Activated CD4-positive, alpha-beta T cell treated with anti-CD3 and anti-CD28 coated beads for 4 hours (primary cell): ENCODE measurements around the gene CD226.
A peak's percentile ranks its signal among the peaks of the same experiment; 100 is the strongest.
"Not testable (repeated sequence)": the region's sequence is repeated elsewhere in the genome, so short reads cannot be mapped to it uniquely, and the experiment has no call there.

Experiments
- DNase-seq, 2 donors: peaks; one replicate each; pipeline ENCODE4 v3.0.0-alpha.2; 2020

CD226 gene

DNA sequence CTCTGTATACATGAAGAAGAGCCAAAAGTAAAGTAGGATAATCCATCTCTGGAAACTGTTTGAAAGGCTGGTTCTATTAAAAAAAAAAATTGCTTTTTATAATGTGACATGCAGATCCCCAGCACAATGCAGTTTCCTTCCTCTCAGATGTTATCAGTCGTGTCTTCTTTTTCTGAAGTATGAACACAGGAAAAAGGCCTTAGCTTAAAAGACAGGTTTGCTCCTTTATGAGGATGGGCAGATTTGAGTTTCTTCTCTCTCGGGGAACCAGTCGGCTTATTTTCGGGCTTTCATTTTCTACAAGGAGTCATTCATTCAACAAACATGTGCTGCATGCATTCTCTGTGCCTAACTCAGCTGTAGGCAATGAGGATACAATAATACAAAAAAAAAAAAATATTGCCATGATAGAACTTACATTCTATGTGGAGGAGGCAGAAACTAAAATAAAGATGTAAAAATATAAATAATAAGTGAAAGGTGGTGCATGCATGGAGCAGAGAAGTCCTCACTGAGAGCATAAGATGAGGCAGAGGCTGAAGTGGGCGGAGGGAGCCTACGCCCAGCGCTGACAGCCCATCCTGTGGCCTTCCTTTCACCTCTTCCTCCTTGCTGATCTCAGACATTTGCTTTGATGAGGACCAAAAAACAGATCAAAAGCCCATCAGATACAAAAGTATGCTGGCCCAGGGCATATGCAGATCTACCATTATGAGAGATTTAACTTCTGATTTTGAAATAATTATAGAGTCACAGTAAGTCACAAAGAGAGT, at the start of gene CD226:
TSS of gene CD226 (minus strand) at position 513 of the 773 bp plus-strand sequence. CDS start at position 46, 467 bp downstream.
- no peak for DNase-seq

DNA sequence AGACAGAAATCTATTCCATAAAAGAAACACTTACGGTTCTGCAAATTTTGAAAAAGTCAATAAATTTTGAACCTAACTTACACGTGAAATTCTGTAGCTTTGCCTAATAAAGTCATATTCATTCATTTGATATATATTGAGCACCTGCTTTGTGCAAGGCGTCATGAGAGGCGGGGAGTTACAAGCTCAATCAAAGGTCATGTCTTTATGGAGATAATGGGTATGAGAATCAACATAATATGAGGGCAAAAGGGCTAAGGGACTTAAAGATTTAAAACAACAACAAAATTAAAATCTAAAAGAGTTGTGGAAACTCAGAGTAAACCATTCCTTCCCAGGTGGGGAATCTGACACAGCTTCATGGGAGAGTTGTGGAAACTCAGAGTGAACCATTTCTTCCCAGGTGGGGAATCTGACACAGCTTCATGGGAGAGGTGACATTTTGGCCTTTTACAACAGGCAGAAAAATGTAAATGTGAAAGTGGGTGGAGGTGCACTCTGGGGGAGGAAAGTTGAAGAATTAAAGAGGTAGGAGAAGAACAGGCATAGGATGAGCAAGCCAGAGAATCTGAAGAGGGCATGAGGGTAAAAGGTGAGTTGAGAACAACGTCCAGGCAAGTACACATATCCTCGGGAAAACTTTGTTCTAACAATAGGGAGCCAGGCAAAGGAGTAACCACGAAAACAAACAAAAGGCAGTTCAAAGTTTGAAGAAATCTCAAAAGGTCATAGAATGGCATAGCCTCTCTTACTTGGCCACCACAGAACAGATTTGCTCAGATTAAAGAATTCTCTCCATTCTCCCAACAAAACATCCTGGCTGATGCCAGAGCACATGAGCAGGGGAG, 49.5 kb upstream of the CD226 start:
- no peak for DNase-seq

DNA sequence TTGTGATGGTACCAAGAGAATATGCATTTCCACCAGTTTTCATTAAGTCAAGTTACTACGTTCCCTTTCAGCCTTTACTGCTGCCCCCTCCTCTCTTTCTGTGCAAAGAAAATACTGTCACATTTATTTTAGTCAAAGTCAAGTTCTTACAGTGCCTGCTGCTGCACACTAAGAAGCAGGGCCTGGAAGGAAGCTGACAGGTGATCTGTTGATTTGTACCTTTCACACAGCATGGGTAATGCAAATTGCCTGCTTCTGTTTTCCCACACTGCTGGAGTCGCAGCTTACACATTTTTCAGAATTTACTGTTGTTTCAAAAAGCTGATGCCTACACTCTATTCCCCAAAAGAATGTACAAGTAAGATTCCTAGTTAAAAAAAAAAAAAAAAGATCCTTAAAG, 48.7 kb upstream of the CD226 start:
- no peak for DNase-seq

DNA sequence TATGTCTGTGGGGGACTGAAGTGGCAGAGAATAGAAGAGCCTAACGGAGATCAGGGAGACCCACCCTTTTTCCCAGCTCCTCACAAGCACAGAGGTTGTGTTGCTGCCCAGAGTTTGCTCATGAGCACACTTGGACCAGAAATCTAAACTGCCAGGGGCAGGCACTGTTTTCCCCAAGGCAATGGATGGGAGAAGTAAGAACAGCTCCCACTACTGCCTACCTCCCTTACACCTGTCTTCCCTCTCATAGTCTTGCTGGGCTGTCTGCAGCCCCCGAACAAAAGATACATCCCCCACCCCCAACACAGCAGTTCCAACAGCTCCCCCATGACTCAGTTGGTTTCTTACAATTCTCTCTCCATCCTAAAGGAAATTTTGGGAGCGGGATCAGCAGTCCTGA, 48.1 kb upstream of the CD226 start:
- no peak for DNase-seq

DNA sequence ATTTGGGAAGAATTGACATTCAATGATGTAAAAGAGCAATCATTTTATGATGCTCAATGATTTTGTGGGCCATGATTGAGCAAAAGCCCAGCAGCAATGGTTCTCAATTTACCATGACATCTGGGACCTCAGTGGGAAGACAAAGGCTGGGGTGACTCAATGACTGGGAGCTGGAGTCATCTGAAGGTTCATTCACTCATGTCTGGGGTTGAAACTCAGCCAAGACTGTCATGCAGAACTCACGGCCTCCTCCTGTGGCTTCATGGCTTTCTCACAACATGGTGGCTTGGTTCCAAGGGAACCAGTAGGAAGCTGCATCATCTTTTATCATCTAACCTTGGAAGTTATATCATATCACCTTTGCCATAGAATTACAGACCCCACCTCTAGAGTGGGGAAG, 45.1 kb upstream of the CD226 start:
- no peak for DNase-seq

DNA sequence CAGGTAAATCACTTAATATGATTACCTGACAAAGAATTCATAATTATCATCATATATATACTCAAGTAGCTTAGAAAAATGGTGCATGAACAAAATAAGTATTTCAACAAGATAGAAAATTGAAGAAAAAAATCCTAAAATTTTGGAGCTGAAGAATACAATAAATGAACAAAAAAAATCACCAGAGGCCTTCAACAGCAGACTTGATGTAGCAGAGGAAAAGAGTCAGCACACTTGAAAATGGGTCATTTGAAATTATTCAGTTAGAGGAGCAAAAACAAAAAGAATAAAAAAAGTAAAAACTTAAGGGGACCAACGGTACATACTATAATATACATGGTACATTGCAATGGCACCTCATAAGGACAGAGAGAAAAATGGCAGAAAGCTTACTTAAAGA, 40.2 kb upstream of the CD226 start:
- no peak for DNase-seq

DNA sequence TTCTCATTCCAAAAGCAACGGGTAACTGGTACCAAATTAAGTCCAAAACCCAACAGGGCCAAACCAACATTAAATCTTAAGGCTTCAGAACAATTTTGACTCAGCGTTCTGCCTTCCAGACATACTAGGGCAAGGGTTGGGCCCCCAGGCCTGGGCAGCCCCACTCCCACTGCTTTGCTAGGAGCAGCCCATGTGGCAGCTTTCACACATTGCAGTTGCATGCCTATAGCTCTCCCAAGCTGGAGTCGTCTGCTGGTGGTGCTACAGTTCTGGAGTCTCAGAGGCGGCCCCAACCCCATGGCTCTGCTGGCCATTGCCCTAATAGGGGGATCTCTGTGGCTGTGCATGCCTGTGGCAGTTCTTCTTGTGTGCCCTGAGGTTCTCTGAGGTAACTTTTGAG, 37.6 kb upstream of the CD226 start:
- no peak for DNase-seq

DNA sequence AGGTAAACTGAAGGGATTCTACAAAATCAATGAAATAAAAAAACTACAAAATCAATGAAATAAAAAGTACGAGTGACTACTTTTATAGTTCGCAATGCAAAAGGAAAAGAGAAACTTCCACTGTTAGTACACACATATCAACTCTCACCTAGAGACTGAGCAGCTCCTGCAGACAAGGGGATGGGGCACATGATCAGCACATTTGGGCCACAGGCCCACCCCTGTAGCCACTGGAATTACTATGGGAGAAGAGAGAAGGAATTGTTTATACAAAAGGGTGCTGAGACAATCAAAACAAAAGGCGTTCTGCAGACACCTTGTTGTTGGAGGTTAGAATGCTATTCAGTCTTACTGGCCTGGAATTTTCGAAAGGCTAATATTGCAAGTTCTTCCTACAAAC, 34.7 kb upstream of the CD226 start:
- DNase-seq = no peak

DNA sequence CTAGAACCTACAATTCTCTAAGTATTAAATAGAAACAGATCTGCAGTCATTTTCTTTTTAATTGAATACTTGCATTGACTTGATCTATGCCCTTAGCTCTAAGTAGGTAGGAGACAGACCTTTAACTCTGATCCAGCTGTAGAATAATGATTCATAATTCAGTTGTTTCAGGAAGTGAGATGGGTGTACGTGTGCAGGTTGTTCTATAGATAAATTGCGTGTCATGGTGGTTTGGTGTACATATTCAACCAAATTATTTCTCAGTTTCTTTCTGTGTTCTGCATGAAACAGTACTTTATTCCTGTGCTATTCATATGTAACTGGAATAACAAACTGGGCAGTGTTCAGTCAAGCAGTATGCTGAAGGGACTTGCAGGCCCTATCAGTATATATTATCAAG, 34.3 kb upstream of the CD226 start:
- DNase-seq = no peak

DNA sequence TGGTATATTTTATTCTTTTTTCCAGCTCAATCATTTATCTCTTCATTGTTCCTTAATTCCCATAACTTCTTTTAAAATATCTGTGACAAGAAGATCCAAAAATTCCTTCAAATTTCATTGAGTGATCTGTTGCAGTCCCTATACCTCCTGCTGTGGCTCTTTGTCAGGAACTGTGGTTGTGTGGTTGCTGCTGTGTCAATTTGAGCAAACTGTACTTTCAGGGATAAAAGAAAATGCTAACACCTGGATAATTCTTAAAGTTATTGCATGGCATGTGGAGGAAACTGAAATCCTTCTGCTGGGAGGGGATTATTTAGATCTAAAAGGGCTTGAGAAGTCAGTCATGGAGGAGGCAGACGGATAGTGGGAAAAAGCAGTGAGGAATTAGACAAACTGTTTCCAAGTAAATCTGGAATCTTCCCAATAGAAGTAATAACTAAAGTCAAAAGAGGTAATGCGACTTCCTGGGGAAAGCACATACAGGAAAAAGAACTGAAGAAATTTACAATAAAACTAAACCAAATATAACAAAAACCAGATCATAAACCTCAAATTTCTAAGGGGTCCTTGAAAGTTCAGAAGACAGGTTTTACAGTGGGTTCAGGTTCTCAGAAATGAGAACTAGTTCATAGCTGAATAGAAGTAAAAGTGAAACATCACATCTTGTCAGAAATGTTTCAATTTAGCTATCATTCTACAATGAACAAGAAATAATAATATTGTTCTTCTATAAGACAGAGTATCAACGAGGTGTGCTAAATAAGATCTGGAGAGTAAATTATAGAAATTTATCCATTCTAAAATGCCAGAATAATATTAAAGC, 33.5 kb upstream of the CD226 start:
- DNase-seq = no peak

DNA sequence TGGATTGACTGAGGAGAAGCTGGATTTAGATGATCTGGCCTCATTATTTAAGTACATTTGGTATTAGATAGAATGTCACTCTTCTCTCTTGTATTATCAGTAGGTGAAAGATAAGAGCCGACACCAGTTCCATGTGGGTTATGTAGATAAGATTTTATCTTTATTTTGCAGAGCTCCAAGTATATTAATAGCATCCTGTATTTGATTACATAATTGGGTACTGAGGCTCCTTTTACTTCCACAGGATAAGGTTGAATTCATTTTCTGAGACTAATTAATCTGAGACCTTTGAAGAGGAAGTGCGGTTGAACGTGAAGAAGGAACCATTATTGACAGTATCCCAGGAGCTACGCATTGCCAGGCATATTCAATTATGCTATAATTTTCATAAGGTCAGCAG, 32.8 kb upstream of the CD226 start:
- no peak for DNase-seq

DNA sequence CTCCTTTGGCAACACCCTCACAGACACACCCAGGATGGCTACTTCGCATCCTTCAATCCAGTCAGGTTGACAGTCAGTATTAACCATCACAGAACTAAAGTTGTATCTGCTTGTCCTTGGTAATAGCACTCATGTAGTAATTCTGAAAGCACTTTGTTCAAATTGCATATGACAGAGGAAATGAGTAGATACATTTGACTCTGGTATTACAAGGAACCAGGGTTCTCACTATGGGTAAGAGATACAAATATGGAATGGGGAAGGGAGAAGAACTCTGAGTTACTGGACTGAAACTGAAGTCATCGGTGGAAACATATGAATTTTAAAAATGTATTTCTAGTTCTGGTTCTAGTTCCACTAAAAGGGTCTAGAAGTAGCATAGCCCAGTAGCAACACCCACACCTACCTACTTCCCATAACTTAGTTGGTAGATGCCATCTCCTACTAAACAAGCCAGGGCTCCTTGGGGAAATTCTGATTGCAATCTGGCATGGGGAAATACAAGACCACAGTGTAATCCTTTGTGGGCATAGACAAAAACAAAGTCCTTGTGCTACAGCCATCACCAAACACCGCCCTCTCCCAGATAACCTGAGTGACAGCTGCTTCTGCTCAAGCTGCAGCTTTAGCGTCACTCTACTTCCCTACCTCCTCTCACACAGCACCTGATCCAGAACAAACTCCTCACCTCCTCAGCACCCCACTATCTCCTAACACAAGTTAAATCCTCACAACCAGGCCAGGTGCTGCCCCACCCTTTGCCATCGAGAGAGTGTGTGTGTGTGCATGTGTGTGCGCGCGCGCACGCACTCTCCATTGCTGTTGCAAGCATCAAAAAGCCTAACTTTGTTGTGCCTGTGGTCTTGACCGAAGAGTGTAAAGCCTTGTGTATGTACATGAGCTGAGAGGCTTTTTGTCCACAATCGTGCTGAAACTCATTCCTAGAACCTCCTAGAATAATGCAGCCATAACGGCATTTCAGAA, 31.4 kb upstream of the CD226 start:
- DNase-seq = no peak

DNA sequence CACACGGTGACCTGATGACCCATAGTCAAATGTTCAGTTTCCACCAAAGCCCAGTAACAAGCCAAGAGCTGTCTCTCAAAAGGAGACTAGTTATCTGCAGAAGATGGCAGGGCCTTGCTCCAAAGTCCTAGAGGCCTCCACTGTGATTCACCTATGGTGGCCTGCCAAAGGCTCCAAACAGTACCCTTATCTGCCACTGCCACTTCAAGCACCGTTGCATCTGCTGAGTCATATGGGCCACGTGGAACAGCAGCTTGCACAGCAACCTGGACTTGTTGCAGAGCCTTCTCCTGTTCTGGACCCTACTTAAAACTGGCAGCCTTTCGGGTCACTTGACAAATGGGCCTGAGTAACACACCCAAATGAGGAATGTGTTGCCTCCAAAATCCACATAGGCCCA, 27.6 kb upstream of the CD226 start:
- not testable (repeated sequence) for DNase-seq

DNA sequence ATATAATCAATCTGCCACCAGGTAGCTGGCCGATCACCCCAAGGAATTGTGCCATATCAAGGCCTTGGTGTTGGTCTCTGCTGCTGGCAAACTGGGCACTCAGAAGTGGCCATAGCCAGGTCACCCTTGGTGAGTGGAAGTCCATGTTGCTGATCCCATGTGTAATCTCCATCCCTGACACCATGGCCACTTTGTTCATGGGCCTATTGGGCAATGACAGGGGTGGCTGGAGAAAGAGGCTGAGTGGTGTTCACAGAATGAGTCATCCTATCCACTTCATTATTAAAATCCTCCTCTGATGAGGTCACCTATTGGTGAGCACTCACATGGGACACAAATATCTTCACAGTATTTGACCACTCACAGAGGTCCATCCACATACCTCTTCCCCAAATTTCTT, 26.7 kb upstream of the CD226 start:
- DNase-seq = no peak

DNA sequence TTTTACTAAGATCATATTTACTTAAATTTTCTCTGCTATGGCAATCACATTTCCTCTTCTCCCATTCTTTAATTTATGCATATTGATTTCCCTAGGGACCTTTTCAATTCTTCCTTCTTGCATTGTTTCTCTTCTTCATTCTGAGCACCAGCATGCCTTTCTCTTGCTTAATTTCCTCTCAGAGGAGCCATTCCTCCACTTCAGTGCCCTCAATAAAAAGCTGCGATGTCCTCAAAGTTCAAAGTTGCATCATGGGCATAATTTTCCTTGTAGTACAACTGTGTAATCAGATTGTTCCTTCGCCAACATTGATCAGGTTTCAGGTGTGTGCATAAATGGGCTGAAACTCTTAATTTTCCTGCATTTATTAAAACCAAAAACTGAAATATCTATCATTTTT, 21.8 kb upstream of the CD226 start:
- DNase-seq = no peak

DNA sequence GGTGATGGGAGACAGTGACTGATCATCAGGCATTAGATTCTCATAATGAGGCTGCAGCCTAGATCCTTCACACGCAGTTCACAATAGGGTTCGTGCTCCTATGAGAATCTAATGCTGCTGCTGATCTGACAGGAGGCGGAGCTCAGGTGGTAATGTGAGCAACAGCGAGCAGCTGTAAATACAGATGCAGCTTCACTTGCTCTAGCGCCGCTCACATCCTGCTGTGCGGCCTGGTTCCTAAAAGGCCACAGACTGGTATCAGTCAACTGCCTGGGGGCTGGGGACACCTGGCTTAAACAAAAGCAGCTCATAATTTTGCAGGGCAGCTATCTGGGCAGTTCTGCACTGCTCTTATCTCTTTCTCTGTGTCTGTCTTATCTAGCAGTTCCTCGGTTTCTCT, 20.4 kb upstream of the CD226 start:
- DNase-seq = peak in 1 of 2 donors; percentile 32

DNA sequence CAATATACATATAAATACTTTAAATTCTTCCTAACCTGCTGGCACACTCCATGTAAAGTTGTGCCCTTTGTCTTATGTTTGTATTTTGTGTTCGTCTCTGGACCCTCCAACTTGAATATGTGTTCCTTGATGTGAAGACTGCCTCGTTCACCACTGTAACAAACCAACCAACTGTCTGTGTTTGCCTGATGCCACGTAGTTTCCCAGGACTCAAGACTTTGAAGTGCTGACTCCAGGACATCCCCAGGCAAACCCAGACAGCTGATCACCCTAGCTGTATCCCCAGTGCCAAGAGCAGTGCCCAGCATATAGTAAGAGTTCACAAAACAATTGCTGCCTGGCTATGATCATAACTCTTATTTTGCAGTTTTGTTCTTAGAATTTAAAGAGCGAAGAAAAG, 15.5 kb upstream of the CD226 start:
- no peak for DNase-seq

DNA sequence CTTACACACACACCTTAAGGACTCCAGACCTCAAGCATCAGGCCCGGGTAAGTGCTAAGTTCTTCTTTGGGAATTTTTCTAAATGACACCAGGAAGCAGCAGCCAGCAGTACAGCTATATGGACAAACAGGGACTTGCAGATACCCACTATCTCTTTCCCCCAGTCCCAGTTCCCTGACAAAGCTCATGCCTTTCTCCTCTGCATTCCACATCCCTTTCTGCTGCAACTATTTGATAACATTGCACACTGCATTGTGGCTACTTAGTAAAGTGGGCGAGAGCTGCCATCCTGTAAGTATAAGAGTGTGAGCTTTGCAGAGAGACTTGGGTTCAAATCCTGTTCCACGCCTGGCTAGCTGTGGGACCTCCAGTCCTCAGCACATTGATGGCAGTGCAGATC, 14.0 kb upstream of the CD226 start:
- DNase-seq = no peak

DNA sequence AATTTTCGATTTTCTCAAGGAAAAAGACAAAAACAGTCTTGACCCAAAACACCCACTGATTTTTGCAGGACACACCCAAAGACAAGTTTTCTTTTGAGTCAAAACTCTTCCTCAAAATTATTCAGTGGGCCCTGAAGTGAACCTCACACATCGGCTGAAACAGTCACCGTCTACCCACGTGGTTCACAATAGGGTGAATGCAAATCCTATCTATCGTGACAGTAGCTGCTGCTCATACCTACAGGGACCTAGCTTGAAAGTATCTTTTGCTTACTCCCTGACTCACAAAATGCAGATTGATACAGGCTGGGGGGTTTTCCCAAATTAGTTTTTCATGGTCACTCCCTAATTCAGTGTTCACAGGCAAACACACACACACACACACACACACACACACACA, 10.7 kb upstream of the CD226 start:
- DNase-seq = peak in 1 of 2 donors; percentile 40

DNA sequence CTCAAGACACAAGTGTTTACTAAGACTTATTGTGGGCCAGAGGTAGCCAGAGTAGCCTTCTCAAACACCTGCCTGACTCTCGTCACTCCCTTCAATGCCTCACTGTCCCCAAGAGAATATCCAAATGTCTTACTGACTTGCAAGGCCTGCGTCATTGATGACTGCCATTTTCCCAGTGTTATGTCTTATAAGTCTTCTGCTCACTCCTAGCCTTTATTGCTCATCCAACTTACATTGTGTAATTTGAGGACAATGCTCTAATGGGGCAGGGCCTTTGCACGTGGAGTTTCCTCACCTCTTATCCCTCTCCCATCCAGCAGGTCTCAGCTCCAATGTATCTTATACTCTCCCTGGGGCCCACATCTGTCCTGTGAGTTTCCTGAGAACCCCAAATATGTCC, 10.1 kb upstream of the CD226 start:
- DNase-seq = no peak

DNA sequence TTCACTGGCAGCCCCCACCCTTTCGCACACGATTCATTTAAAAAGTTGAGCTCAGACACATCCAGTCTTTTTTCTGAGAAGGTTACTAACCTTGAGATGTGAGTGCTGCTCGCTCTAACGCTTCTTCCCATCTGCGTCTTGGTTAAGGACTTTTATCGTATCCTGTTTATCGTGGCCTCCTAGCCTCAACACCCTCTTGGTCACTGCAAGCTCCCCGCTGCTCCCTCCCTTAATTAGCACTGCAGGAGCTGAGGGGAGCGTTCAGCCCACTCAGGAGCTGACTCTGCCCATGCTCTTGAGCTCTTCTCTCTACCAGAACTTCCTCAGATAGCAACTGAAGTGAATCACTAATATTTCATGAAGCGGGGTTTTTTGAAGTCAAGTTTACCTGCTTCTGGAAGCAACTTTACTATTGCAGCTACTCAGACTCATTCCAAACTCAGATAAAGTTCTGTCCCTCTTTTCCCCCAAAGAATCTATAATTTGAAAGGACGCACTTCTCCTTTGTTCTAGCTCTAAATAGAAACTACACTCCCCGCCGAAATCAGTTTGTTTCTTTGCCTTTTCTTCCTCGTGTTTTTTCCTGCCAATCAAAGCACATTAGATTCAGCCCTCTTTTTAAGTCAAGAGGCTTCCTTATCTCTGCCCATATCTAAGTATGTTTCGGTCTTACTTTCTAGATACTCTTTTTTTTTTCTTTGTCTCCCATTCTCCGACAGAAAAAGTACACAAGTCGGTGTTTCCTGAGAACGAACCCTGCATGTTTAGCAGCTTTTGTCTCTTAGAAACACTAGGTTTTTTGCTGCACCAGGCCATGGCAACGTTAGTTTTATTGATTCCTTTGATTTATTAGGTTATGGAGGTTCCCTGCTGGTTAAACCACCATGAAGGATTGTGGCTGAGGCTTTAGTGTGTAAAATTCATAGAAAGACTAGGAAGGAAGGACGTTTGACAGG, 9.3 kb upstream of the CD226 start:
- no peak for DNase-seq
